HG03045 (cell line): ENCODE data around the gene SLC1A4.
A peak's percentile ranks its signal among the peaks of the same experiment; 100 is the strongest.

Experiments used
- ATAC-seq: cut with Tn5 transposase; IDR thresholded peaks from one replicate; pipeline ENCODE4 v1.9.1; 2021; ENCODE audit warnings: mild to moderate bottlenecking, moderate library complexity; ENCODE audit not compliant: unreplicated experiment

The SLC1A4 gene

GRCh38 chr2:65046633-65047407, 57.6 kb downstream of the SLC1A4 start:
- no peak for ATAC-seq

GRCh38 chr2:65049010-65049639, 59.9 kb downstream of the SLC1A4 start:
- no peak for ATAC-seq

- ATAC-seq = no peak
Observed at GRCh38 chr2:65050931-65051330, 61.7 kb downstream of the SLC1A4 start.

GRCh38 chr2:65053199-65053598, 64.0 kb downstream of the SLC1A4 start:
- ATAC-seq = peak; percentile 44

GRCh38 chr2:65054749-65055421, 65.7 kb downstream of the SLC1A4 start:
- ATAC-seq = no peak

GRCh38 chr2:65055422-65056214, 66.4 kb downstream of the SLC1A4 start:
- peak; percentile 43 for ATAC-seq

- ATAC-seq = peak; percentile 85
Observed at GRCh38 chr2:65056215-65057053, 67.2 kb downstream of the SLC1A4 start, which contains the start of gene CEP68. TSS of gene CEP68 (plus strand) at chr2:65056416. CDS start at chr2:65069445, 13,029 bp downstream.

- ATAC-seq = no peak
Observed at GRCh38 chr2:65057054-65057375, 67.8 kb downstream of the SLC1A4 start.

- ATAC-seq = peak; percentile 22
Observed at GRCh38 chr2:65057391-65058052, 68.3 kb downstream of the SLC1A4 start.

- no peak for ATAC-seq
Observed at GRCh38 chr2:65059071-65059470, 69.9 kb downstream of the SLC1A4 start.

- ATAC-seq = no peak
Observed at GRCh38 chr2:65061146-65061909, 72.1 kb downstream of the SLC1A4 start.

- ATAC-seq = no peak
Observed at GRCh38 chr2:65061910-65062339, 72.7 kb downstream of the SLC1A4 start.

GRCh38 chr2:65062843-65063825, 73.9 kb downstream of the SLC1A4 start:
- no peak for ATAC-seq

- ATAC-seq = peak; percentile 66
Observed at GRCh38 chr2:65064728-65065552, 75.7 kb downstream of the SLC1A4 start.

- no peak for ATAC-seq
Observed at GRCh38 chr2:65067806-65068553, 78.8 kb downstream of the SLC1A4 start.

- no peak for ATAC-seq
Observed at GRCh38 chr2:65069439-65069824, 80.2 kb downstream of the SLC1A4 start.
